ENCODE results near the gene DCUN1D2. TPM values are rescaled to one million over a fixed set of nuclear protein-coding genes. Genes with fewer than 3 reads are reported as not detected.

Gene DCUN1D2
- 9.2 and 13.4 TPM in 2 replicates for total RNA-seq (2014; rRNA removed; shearing (Covaris generic))
- total RNA-seq (2022) = 12.8 and 16.5 TPM in 2 replicates
- Bru-seq, nascent RNA = percentile 64 among the genes with signal in this experiment
- BruChase-seq, experiment 1, labeled RNA remaining after a 6-hour chase = percentile 71 among the genes with signal in this experiment
- BruChase-seq, experiment 2, labeled RNA remaining after a 2-hour chase = percentile 77 among the genes with signal in this experiment
- long read RNA-seq, partial matches to known transcripts = 2 of 12 reads
- long read RNA-seq, other reads (novel, unspliced or antisense) = 9 of 12 reads

DNA sequence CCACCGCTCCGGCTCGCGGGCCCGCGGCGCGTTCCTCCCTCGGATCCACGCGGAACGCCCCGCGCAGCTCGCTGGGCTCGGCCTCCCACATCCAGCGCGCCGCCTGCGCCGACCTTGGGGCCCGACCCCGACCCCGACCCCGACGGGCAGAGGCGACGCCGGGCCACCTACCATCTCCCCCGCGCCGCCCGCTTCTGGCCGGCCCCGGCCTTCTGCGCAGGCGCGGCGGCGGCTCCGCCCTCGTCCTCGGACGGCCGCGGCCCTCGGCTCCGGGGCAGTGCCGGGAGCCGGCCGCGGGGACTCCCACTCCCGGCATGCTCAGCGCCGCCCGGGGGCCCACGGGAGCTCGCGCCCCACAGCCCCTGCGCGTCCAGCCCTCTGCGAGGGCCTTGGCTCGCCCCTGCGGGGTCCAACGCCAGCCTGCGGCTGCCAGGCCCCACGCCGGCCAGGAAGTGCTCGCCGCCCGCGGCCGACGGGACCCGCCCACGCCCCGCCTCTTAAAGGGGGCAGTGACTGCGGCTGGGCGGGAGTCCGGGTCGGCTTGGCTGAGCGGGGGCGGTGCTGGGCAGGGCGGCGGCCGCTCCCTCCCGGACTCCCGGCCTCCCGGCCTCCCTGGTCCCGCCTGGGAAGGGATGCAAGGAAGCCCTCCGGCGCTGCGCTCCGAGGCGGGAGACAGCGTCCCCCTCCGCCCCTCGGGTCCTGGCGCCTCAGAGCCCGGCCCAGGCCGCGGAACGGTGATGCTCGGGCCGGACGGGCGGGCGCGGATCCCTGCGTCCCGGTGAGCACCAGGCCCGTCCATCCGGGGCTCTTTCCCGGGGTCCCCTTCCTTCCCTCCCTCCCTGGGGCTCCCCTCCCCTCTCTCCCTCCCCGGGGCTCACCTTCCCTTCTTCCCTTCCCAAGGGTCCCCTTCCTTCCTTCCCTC is at the start of gene DCUN1D2:
TSS of gene DCUN1D2 (minus strand) at position 216 of the 922 bp plus-strand sequence. CDS start at position 174, 42 bp downstream.
- BruUV-seq (replicated peaks) = no TSS peak
- peaks cover 42% of the 10 kb centered on the region for H3K4me1 ChIP-seq (ENCODE audit: insufficient read depth, low read length, poor library complexity, severe bottlenecking)
- H2AFZ ChIP-seq (ENCODE audit: low read length) = peak within 1 kb of the TSS; percentile 64

GRCh38 chr13:113539822-113540221 is 49.3 kb upstream of the DCUN1D2 start:
- TF ChIP-seq EZH2phosphoT487 (IDR thresholded peaks at IDR 0.05; ENCODE audit: borderline replicate concordance, low read depth, low read length) (no peak), CTCF (conservative IDR thresholded peaks at IDR 0.05; ENCODE audit: low read length) (no peak)
- Histone ChIP-seq H3K4me1 (ENCODE audit: insufficient read depth, low read length, poor library complexity, severe bottlenecking) (no peaks in the 10 kb centered on the region), H3K36me3 (ENCODE audit: insufficient read depth, low read length) (no peaks in the 10 kb centered on the region), H3K27ac (ENCODE audit: low read depth, low read length, poor library complexity, severe bottlenecking) (no peak overlapping the region), H3K4me3 (ENCODE audit: low read depth, low read length, poor library complexity, severe bottlenecking) (no peak overlapping the region), H3K4me2 (ENCODE audit: low read length) (no peak overlapping the region), H2AFZ (ENCODE audit: low read length) (no peak overlapping the region), H3K9me2 (ENCODE audit: insufficient read depth, low read length) (no peaks in the 10 kb centered on the region), H3K79me2 (ENCODE audit: insufficient read depth, low read depth, low read length) (no peaks in the 10 kb centered on the region), H4K20me1 (ENCODE audit: insufficient read depth, low read length) (no peaks in the 10 kb centered on the region), H3K9me3 (ENCODE audit: low read length) (no peaks in the 10 kb centered on the region)
- ChIA-PET POLR2A (no interaction called here), CTCF (ENCODE audit: unreplicated experiment) (no interaction called here)
- no TSS peak for BruUV-seq (replicated peaks)
- no peak for DNase-seq (ENCODE audit: low spot score)
- intact Hi-C loops (cut with micrococcal nuclease; ENCODE audit: unreplicated experiment) = no loop called here

More for the DNA sequence above, at the start of gene DCUN1D2:
- H3K27ac ChIP-seq (ENCODE audit: low read depth, low read length, poor library complexity, severe bottlenecking) = no peak within 1 kb of the TSS
- ChIA-PET CTCF (ENCODE audit: unreplicated experiment) (no interaction called here), POLR2A (no interaction called here)
- TF ChIP-seq EZH2phosphoT487 (IDR thresholded peaks at IDR 0.05; ENCODE audit: borderline replicate concordance, low read depth, low read length) = no peak
- no peak for TF ChIP-seq CTCF (conservative IDR thresholded peaks at IDR 0.05; ENCODE audit: low read length)
- peak within 1 kb of the TSS; percentile 100 for H3K4me2 ChIP-seq (ENCODE audit: low read length)
- intact Hi-C loops (cut with micrococcal nuclease; ENCODE audit: unreplicated experiment) = loop anchor here (1.0 kb wide), 1 partner anchor 193 kb away; the partner anchor contains the start of gene LAMP1
- H4K20me1 ChIP-seq (ENCODE audit: insufficient read depth, low read length) = peaks cover 32% of the 10 kb centered on the region; the same call in 1 of the 2 replicates
- peaks cover 30% of the 10 kb centered on the region for H3K79me2 ChIP-seq (ENCODE audit: insufficient read depth, low read depth, low read length)
- no peaks in the 10 kb centered on the region for H3K9me3 ChIP-seq (ENCODE audit: low read length)
- DNase-seq (ENCODE audit: low spot score) = peak; percentile 71
- H3K36me3 ChIP-seq (ENCODE audit: insufficient read depth, low read length) = peaks cover 6% of the 10 kb centered on the region
- no peaks in the 10 kb centered on the region for H3K9me2 ChIP-seq (ENCODE audit: insufficient read depth, low read length)
- peak within 1 kb of the TSS; percentile 82 for H3K4me3 ChIP-seq (ENCODE audit: low read depth, low read length, poor library complexity, severe bottlenecking)
